ENCODE results near the gene MAPT.

MAPT gene

GRCh38 chr17:45983614-45984310, 89.4 kb downstream of the MAPT start:
- no peak for FAIRE-seq
- no peak for DNase-seq (ENCODE audit: insufficient read length, low spot score)

- DNase-seq (ENCODE audit: insufficient read length, low spot score) (no peak), FAIRE-seq (no peak)
Measured at GRCh38 chr17:45984368-45984767, 90.0 kb downstream of the MAPT start.

GRCh38 chr17:45985447-45985846, 91.1 kb downstream of the MAPT start:
- FAIRE-seq (no peak), DNase-seq (ENCODE audit: insufficient read length, low spot score) (no peak)

- no peak for DNase-seq (ENCODE audit: insufficient read length, low spot score)
- no peak for FAIRE-seq
Measured at GRCh38 chr17:45986056-45986455, 91.7 kb downstream of the MAPT start.

GRCh38 chr17:45987706-45988105, 93.4 kb downstream of the MAPT start:
- FAIRE-seq (no peak), DNase-seq (ENCODE audit: insufficient read length, low spot score) (no peak)

GRCh38 chr17:45989759-45990158, 95.4 kb downstream of the MAPT start:
- no peak for FAIRE-seq

GRCh38 chr17:45990886-45991285, 96.5 kb downstream of the MAPT start:
- DNase-seq (ENCODE audit: insufficient read length, low spot score) (no peak), FAIRE-seq (no peak)

More at GRCh38 chr17:45989759-45990158, 95.4 kb downstream of the MAPT start:
- DNase-seq (ENCODE audit: insufficient read length, low spot score) = no peak

GRCh38 chr17:45991341-45991740, 97.0 kb downstream of the MAPT start:
- DNase-seq (ENCODE audit: insufficient read length, low spot score) (no peak), FAIRE-seq (no peak)

- FAIRE-seq (no peak), DNase-seq (ENCODE audit: insufficient read length, low spot score) (no peak)
Measured at GRCh38 chr17:45992175-45992574, 97.8 kb downstream of the MAPT start.

- no peak for FAIRE-seq
Measured at GRCh38 chr17:45992904-45993303, 98.5 kb downstream of the MAPT start.

GRCh38 chr17:45993962-45994627, 99.7 kb downstream of the MAPT start:
- FAIRE-seq (no peak), DNase-seq (ENCODE audit: insufficient read length, low spot score) (no peak)

More at GRCh38 chr17:45992904-45993303, 98.5 kb downstream of the MAPT start:
- no peak for DNase-seq (ENCODE audit: insufficient read length, low spot score)

- DNase-seq (ENCODE audit: insufficient read length, low spot score) (no peak), FAIRE-seq (no peak)
Measured at GRCh38 chr17:45994987-45995386, 100.6 kb downstream of the MAPT start.

- no peak for DNase-seq (ENCODE audit: insufficient read length, low spot score)
- FAIRE-seq = no peak
Measured at GRCh38 chr17:45995627-45996270, 101.4 kb downstream of the MAPT start.

- FAIRE-seq = no peak
- DNase-seq (ENCODE audit: insufficient read length, low spot score) = no peak
Measured at GRCh38 chr17:45996282-45996937, 102.1 kb downstream of the MAPT start.

- FAIRE-seq = no peak
- DNase-seq (ENCODE audit: insufficient read length, low spot score) = no peak
Measured at GRCh38 chr17:45997166-45997565, 102.8 kb downstream of the MAPT start.

GRCh38 chr17:45997624-45998023, 103.3 kb downstream of the MAPT start:
- no peak for DNase-seq (ENCODE audit: insufficient read length, low spot score)
- FAIRE-seq = no peak

GRCh38 chr17:45998987-45999899, 104.9 kb downstream of the MAPT start, which contains the start of gene STH:
STH (plus strand) TSS chr17:45999250; CDS start chr17:45999280, 30 bp downstream.
- DNase-seq (ENCODE audit: insufficient read length, low spot score) (no peak), FAIRE-seq (no peak)

- FAIRE-seq = no peak
- DNase-seq (ENCODE audit: insufficient read length, low spot score) = no peak
Measured at GRCh38 chr17:45999900-46000290, 105.5 kb downstream of the MAPT start.

GRCh38 chr17:46000292-46000691, 105.9 kb downstream of the MAPT start:
- DNase-seq (ENCODE audit: insufficient read length, low spot score) = no peak
- no peak for FAIRE-seq

- no peak for DNase-seq (ENCODE audit: insufficient read length, low spot score)
- no peak for FAIRE-seq
Measured at GRCh38 chr17:46000757-46001156, 106.4 kb downstream of the MAPT start.

Measured in GM19239 (cell line).